OCI-LY7 (cell line): ENCODE results near the gene COL8A2.

ENCODE experiments used
- CTCF ChIP-seq: fragments of 200-600 bp; sonication (generic); conservative IDR thresholded peaks from 2 replicates; pipeline ENCODE4 v1.5.1; 2014; ENCODE audit warnings: mild to moderate bottlenecking, antibody characterized with exemption, low read length, moderate library complexity, mixed read lengths
- EZH2phosphoT487 ChIP-seq: fragments of 200-600 bp; sonication (generic); IDR thresholded peaks from 2 replicates; pipeline ENCODE4 v1.6.1; 2018; ENCODE audit warnings: low read depth, borderline replicate concordance, mild to moderate bottlenecking, mixed run types, antibody characterized with exemption, low read length, moderate library complexity, mixed read lengths

GRCh38 chr1:36154335-36154734 is 29.3 kb upstream of the COL8A2 start:
- TF ChIP-seq CTCF (no peak), EZH2phosphoT487 (no peak)
